ENCODE results near the gene CNTLN.

DNA sequence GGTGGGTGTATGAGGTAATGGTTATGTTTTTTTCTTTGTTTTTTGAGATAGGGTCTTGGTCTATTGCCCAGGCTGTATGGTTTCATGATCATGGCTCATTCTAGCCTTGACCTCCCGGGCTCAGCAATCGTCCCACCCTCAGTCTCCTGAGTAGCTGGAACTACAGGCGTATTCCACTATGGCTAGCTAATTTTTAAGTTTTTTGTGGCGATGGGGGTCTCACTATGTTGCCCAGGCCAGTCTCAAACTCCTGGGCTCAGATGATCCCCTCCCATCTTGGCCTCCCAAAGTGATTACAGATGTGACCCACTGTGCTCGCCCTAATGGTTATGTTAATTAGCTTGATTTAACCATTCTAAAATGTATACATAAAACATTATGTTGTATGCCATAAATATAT is 5.6 kb downstream of the CNTLN start:
- TF ChIP-seq, protein P1, sequence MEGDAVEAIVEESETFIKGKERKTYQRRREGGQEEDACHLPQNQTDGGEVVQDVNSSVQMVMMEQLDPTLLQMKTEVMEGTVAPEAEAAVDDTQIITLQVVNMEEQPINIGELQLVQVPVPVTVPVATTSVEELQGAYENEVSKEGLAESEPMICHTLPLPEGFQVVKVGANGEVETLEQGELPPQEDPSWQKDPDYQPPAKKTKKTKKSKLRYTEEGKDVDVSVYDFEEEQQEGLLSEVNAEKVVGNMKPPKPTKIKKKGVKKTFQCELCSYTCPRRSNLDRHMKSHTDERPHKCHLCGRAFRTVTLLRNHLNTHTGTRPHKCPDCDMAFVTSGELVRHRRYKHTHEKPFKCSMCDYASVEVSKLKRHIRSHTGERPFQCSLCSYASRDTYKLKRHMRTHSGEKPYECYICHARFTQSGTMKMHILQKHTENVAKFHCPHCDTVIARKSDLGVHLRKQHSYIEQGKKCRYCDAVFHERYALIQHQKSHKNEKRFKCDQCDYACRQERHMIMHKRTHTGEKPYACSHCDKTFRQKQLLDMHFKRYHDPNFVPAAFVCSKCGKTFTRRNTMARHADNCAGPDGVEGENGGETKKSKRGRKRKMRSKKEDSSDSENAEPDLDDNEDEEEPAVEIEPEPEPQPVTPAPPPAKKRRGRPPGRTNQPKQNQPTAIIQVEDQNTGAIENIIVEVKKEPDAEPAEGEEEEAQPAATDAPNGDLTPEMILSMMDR (IDR thresholded peaks at IDR 0.05) = no peak
- TF ChIP-seq POLR2AphosphoS5 (IDR thresholded peaks at IDR 0.05) (no peak), EP300 (IDR thresholded peaks at IDR 0.05; ENCODE audit: low read depth) (no peak)

Data from transverse colon (tissue), 4 donors.